Measurements from ENCODE around the gene HAUS3. TPM values are rescaled to one million over a fixed set of nuclear protein-coding genes. Genes with fewer than 3 reads are reported as not detected.

The HAUS3 gene
- total and polyA plus RNA-seq, 2 of the 13 experiments (the other 11 are each of a cell fraction or from before 2014, with no cell fraction given), result 3.9 to 12.6 TPM

DNA sequence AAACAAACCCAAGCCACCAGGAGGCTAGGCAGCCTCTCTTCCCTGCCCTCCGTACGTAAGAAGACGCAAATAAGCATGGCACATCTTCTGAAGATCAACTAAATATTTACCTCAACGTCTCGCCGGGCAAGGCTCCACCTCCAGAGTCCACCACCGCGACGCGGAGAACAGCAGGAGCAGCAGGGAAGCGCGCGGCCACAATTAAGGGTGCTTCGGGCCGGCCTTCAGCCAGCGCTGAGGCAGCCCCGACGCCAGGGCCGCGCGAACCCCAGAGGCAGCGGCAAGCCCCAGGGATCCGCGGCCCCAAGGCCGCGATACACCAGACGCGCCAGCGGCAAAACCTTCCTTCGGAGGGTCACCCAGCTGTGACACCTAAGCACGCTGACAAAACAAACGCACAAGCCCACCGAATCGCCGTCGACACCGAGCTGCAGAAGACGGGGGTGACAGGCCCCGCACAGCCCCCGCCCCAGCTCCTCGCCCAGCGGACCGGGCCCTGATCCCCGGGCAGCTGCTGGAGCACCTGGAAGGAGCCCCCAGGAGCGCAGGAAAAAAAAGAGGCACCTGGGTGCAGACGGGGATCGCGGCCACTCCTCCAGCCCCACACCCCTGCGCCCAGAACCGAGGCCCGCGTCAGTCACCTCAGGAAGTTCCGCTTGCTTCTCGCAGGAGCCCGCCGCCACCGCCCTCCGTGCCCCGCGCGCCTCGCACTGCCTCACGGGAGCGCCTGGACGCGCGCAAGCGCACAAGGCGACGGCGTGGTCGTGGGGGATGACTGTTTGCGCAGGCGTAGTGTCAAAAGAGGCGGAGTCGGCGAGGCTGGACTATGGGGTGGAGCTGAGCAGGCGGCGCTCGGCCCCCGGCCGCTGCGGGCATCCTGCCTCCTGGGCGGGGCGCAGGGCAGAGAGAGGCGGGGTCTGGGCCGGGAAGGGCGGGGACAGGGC lies at the start of gene HAUS3, which contains the start of gene POLN (continued):
- TF ChIP-seq, protein P1, sequence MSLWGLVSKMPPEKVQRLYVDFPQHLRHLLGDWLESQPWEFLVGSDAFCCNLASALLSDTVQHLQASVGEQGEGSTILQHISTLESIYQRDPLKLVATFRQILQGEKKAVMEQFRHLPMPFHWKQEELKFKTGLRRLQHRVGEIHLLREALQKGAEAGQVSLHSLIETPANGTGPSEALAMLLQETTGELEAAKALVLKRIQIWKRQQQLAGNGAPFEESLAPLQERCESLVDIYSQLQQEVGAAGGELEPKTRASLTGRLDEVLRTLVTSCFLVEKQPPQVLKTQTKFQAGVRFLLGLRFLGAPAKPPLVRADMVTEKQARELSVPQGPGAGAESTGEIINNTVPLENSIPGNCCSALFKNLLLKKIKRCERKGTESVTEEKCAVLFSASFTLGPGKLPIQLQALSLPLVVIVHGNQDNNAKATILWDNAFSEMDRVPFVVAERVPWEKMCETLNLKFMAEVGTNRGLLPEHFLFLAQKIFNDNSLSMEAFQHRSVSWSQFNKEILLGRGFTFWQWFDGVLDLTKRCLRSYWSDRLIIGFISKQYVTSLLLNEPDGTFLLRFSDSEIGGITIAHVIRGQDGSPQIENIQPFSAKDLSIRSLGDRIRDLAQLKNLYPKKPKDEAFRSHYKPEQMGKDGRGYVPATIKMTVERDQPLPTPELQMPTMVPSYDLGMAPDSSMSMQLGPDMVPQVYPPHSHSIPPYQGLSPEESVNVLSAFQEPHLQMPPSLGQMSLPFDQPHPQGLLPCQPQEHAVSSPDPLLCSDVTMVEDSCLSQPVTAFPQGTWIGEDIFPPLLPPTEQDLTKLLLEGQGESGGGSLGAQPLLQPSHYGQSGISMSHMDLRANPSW (CRISPR knock-in tag; IDR thresholded peaks at IDR 0.05; ENCODE audit: borderline replicate concordance), result 0 out of 2 replicates have a peak, but pooled peaks have one; percentile 12
- TF ChIP-seq ZNF446 (CRISPR knock-in tag; IDR thresholded peaks at IDR 0.05) (no peak), HMGXB3 (CRISPR knock-in tag; IDR thresholded peaks at IDR 0.05; ENCODE audit: borderline replicate concordance) (no peak), ZKSCAN1 (IDR thresholded peaks at IDR 0.05; ENCODE audit: low read length) (no peak), ZBTB7B (CRISPR knock-in tag; IDR thresholded peaks at IDR 0.05) (no peak), ZNF367 (CRISPR knock-in tag; IDR thresholded peaks at IDR 0.05; ENCODE audit: borderline replicate concordance) (no peak), ZNF33A (CRISPR knock-in tag; IDR thresholded peaks at IDR 0.05; ENCODE audit: borderline replicate concordance) (no peak), ZNF556 (CRISPR knock-in tag; IDR thresholded peaks at IDR 0.05; ENCODE audit: borderline replicate concordance) (peak; percentile 90), TCF7 (IDR thresholded peaks at IDR 0.05; ENCODE audit: low read depth) (no peak), ZNF567 (CRISPR knock-in tag; IDR thresholded peaks at IDR 0.05; ENCODE audit: borderline replicate concordance) (peak; percentile 47; the same call in 1 of the 2 replicates), SRF (IDR thresholded peaks at IDR 0.05; ENCODE audit: low read depth, low read length) (no peak), ZNF30 (CRISPR knock-in tag; IDR thresholded peaks at IDR 0.05) (no peak), CSRNP2 (CRISPR knock-in tag; conservative IDR thresholded peaks at IDR 0.05; ENCODE audit: low read depth) (no peak), TCF12 (IDR thresholded peaks at IDR 0.05) (no peak), TCF12 (CRISPR knock-in tag; IDR thresholded peaks at IDR 0.05) (no peak), MZF1 (CRISPR knock-in tag; IDR thresholded peaks at IDR 0.05; ENCODE audit: borderline replicate concordance) (no peak), YEATS4 (CRISPR knock-in tag; IDR thresholded peaks at IDR 0.05; ENCODE audit: borderline replicate concordance) (no peak; the same call in 1 of the 2 replicates)
- TF ChIP-seq, protein P2, sequence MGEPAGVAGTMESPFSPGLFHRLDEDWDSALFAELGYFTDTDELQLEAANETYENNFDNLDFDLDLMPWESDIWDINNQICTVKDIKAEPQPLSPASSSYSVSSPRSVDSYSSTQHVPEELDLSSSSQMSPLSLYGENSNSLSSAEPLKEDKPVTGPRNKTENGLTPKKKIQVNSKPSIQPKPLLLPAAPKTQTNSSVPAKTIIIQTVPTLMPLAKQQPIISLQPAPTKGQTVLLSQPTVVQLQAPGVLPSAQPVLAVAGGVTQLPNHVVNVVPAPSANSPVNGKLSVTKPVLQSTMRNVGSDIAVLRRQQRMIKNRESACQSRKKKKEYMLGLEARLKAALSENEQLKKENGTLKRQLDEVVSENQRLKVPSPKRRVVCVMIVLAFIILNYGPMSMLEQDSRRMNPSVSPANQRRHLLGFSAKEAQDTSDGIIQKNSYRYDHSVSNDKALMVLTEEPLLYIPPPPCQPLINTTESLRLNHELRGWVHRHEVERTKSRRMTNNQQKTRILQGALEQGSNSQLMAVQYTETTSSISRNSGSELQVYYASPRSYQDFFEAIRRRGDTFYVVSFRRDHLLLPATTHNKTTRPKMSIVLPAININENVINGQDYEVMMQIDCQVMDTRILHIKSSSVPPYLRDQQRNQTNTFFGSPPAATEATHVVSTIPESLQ (CRISPR knock-in tag; conservative IDR thresholded peaks at IDR 0.05), result no peak

Data from HepG2 (cell line).